SW480 (cell line): ENCODE measurements around the gene ARL5A.
A peak's percentile ranks its signal among the peaks of the same experiment; 100 is the strongest.
"Not testable (repeated sequence)": the region's sequence is repeated elsewhere in the genome, so short reads cannot be mapped to it uniquely, and the experiment has no call there.

Experiments
- DNase-seq: peaks from one replicate; pipeline ENCODE4 v3.0.0-alpha.2; 2016; ENCODE audit warnings: low spot score

ARL5A gene

GRCh38 chr2:151795646-151796240, 32.5 kb downstream of the ARL5A start:
- no peak for DNase-seq

- not testable (repeated sequence) for DNase-seq
Observed at GRCh38 chr2:151794422-151794821, 33.8 kb downstream of the ARL5A start.

- DNase-seq, result no peak
Observed at GRCh38 chr2:151793123-151793522, 35.1 kb downstream of the ARL5A start.

- DNase-seq, result no peak
Observed at GRCh38 chr2:151792589-151792988, 35.6 kb downstream of the ARL5A start.

GRCh38 chr2:151791545-151791944, 36.7 kb downstream of the ARL5A start:
- no peak for DNase-seq

- no peak for DNase-seq
Observed at GRCh38 chr2:151790689-151791088, 37.5 kb downstream of the ARL5A start.

GRCh38 chr2:151789055-151789834, 39.0 kb downstream of the ARL5A start:
- no peak for DNase-seq

GRCh38 chr2:151786483-151786882, 41.7 kb downstream of the ARL5A start:
- DNase-seq, result no peak

GRCh38 chr2:151786077-151786476, 42.1 kb downstream of the ARL5A start:
- DNase-seq, result no peak

GRCh38 chr2:151783133-151783520, 45.1 kb downstream of the ARL5A start:
- no peak for DNase-seq

- peak; percentile 27 for DNase-seq
Observed at GRCh38 chr2:151782378-151783132, 45.7 kb downstream of the ARL5A start.

GRCh38 chr2:151781642-151782041, 46.6 kb downstream of the ARL5A start:
- no peak for DNase-seq

GRCh38 chr2:151780938-151781337, 47.3 kb downstream of the ARL5A start:
- DNase-seq, result no peak

- no peak for DNase-seq
Observed at GRCh38 chr2:151777935-151778334, 50.3 kb downstream of the ARL5A start.

GRCh38 chr2:151777487-151777886, 50.7 kb downstream of the ARL5A start:
- DNase-seq, result no peak

GRCh38 chr2:151776367-151776766, 51.9 kb downstream of the ARL5A start:
- no peak for DNase-seq

GRCh38 chr2:151775057-151775740, 53.0 kb downstream of the ARL5A start:
- DNase-seq, result no peak

GRCh38 chr2:151774506-151774905, 53.7 kb downstream of the ARL5A start:
- DNase-seq, result no peak

- DNase-seq, result no peak
Observed at GRCh38 chr2:151771599-151772358, 56.4 kb downstream of the ARL5A start.

- DNase-seq, result no peak
Observed at GRCh38 chr2:151770995-151771394, 57.2 kb downstream of the ARL5A start.

GRCh38 chr2:151769606-151770005, 58.6 kb downstream of the ARL5A start:
- DNase-seq, result no peak

GRCh38 chr2:151767536-151767935, 60.7 kb downstream of the ARL5A start:
- DNase-seq, result no peak
